ENCODE data around the gene ZMYND8.

Gene ZMYND8

GRCh38 chr20:47173596-47174216 lies 182.8 kb downstream of the ZMYND8 start:
- Histone ChIP-seq H3K9me3 (ENCODE audit: low read length) (no peaks in the 10 kb centered on the region), H3K27me3 (ENCODE audit: control insufficient read depth in 1 of 2, insufficient read depth in 2 of 2, low read length in 2 of 2) (no peaks in the 10 kb centered on the region), H3K36me3 (ENCODE audit: insufficient read depth, low read length) (no peaks in the 10 kb centered on the region), H3K9ac (ENCODE audit: low read length) (no peak overlapping the region), H3K4me1 (ENCODE audit: insufficient read depth, low read length) (no peaks in the 10 kb centered on the region), H3K4me3 (ENCODE audit: low read depth in 1 of 2, low read length in 2 of 2) (no peak overlapping the region), H3K27ac (ENCODE audit: low read depth, low read length) (no peak overlapping the region)

DNA sequence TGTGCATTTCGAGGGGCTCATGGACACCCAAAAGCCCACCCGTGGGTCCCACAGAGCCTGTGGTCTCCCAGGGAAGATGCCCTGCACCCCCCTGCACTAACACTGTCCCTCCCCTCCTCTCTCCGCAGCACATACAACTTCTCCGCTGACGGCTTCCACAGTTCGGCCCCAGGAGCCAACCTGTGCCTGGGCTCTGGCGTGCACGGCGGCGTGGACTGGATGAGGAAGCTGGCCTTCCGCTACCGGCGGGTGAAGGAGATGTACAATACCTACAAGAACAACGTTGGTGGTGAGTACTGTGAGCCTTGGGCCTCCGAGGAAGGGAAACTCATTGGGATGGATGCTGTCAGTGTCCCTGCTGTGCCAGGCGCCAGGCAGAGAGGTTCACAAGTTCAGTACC lies 183.9 kb downstream of the ZMYND8 start:
- no peaks in the 10 kb centered on the region for H3K36me3 ChIP-seq (ENCODE audit: insufficient read depth, low read length)
- no peak overlapping the region for H3K9ac ChIP-seq (ENCODE audit: low read length)
- no peaks in the 10 kb centered on the region for H3K9me3 ChIP-seq (ENCODE audit: low read length)
- H3K27ac ChIP-seq (ENCODE audit: low read depth, low read length) = no peak overlapping the region
- no peak overlapping the region for H3K4me3 ChIP-seq (ENCODE audit: low read depth in 1 of 2, low read length in 2 of 2)
- no peaks in the 10 kb centered on the region for H3K27me3 ChIP-seq (ENCODE audit: control insufficient read depth in 1 of 2, insufficient read depth in 2 of 2, low read length in 2 of 2)
- H3K4me1 ChIP-seq (ENCODE audit: insufficient read depth, low read length) = no peaks in the 10 kb centered on the region

GRCh38 chr20:47167846-47168245 lies 188.7 kb downstream of the ZMYND8 start:
- no peak overlapping the region for H3K4me3 ChIP-seq (ENCODE audit: low read depth in 1 of 2, low read length in 2 of 2)
- no peak overlapping the region for H3K9ac ChIP-seq (ENCODE audit: low read length)
- no peak overlapping the region for H3K27ac ChIP-seq (ENCODE audit: low read depth, low read length)
- H3K4me1 ChIP-seq (ENCODE audit: insufficient read depth, low read length) = no peaks in the 10 kb centered on the region
- no peaks in the 10 kb centered on the region for H3K9me3 ChIP-seq (ENCODE audit: low read length)
- H3K36me3 ChIP-seq (ENCODE audit: insufficient read depth, low read length) = no peaks in the 10 kb centered on the region
- no peaks in the 10 kb centered on the region for H3K27me3 ChIP-seq (ENCODE audit: control insufficient read depth in 1 of 2, insufficient read depth in 2 of 2, low read length in 2 of 2)

GRCh38 chr20:47165376-47165865 lies 191.1 kb downstream of the ZMYND8 start:
- Histone ChIP-seq H3K27ac (ENCODE audit: low read depth, low read length) (no peak overlapping the region), H3K4me1 (ENCODE audit: insufficient read depth, low read length) (no peaks in the 10 kb centered on the region), H3K9me3 (ENCODE audit: low read length) (no peaks in the 10 kb centered on the region), H3K36me3 (ENCODE audit: insufficient read depth, low read length) (no peaks in the 10 kb centered on the region), H3K27me3 (ENCODE audit: control insufficient read depth in 1 of 2, insufficient read depth in 2 of 2, low read length in 2 of 2) (no peaks in the 10 kb centered on the region), H3K4me3 (ENCODE audit: low read depth in 1 of 2, low read length in 2 of 2) (no peak overlapping the region), H3K9ac (ENCODE audit: low read length) (no peak overlapping the region)

DNA sequence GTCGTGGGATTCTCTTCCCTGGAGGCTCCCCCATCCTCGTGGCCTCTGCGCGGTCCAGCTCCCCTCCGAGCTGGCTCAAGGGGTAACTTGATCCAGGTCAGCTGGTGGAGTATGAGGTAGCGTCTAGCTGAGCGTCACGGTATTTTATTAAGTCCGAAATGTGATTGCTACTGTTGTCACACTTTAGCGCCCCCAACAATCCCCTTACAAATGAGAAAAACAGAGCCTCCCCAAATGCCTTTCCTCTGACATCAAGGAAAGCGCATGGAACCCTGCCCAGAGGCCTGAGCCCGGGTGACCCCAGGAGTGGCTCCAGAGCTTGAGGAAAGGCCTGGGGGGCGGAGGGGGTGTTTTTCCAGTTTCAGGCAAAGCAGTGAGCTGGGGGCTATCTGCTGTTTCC lies 192.4 kb downstream of the ZMYND8 start:
- no peaks in the 10 kb centered on the region for H3K36me3 ChIP-seq (ENCODE audit: insufficient read depth, low read length)
- no peaks in the 10 kb centered on the region for H3K4me1 ChIP-seq (ENCODE audit: insufficient read depth, low read length)
- no peak overlapping the region for H3K9ac ChIP-seq (ENCODE audit: low read length)
- H3K9me3 ChIP-seq (ENCODE audit: low read length) = no peaks in the 10 kb centered on the region
- H3K27me3 ChIP-seq (ENCODE audit: control insufficient read depth in 1 of 2, insufficient read depth in 2 of 2, low read length in 2 of 2) = no peaks in the 10 kb centered on the region
- no peak overlapping the region for H3K27ac ChIP-seq (ENCODE audit: low read depth, low read length)
- no peak overlapping the region for H3K4me3 ChIP-seq (ENCODE audit: low read depth in 1 of 2, low read length in 2 of 2)

GRCh38 chr20:47161411-47161810 lies 195.1 kb downstream of the ZMYND8 start:
- Histone ChIP-seq H3K9ac (ENCODE audit: low read length) (no peak overlapping the region), H3K27ac (ENCODE audit: low read depth, low read length) (no peak overlapping the region), H3K27me3 (ENCODE audit: control insufficient read depth in 1 of 2, insufficient read depth in 2 of 2, low read length in 2 of 2) (no peaks in the 10 kb centered on the region), H3K36me3 (ENCODE audit: insufficient read depth, low read length) (no peaks in the 10 kb centered on the region), H3K4me1 (ENCODE audit: insufficient read depth, low read length) (no peaks in the 10 kb centered on the region), H3K9me3 (ENCODE audit: low read length) (no peaks in the 10 kb centered on the region), H3K4me3 (ENCODE audit: low read depth in 1 of 2, low read length in 2 of 2) (no peak overlapping the region)

GRCh38 chr20:47160992-47161391 lies 195.5 kb downstream of the ZMYND8 start:
- Histone ChIP-seq H3K27me3 (ENCODE audit: control insufficient read depth in 1 of 2, insufficient read depth in 2 of 2, low read length in 2 of 2) (no peaks in the 10 kb centered on the region), H3K27ac (ENCODE audit: low read depth, low read length) (no peak overlapping the region), H3K4me1 (ENCODE audit: insufficient read depth, low read length) (no peaks in the 10 kb centered on the region), H3K4me3 (ENCODE audit: low read depth in 1 of 2, low read length in 2 of 2) (no peak overlapping the region), H3K9ac (ENCODE audit: low read length) (no peak overlapping the region), H3K9me3 (ENCODE audit: low read length) (no peaks in the 10 kb centered on the region), H3K36me3 (ENCODE audit: insufficient read depth, low read length) (no peaks in the 10 kb centered on the region)

DNA sequence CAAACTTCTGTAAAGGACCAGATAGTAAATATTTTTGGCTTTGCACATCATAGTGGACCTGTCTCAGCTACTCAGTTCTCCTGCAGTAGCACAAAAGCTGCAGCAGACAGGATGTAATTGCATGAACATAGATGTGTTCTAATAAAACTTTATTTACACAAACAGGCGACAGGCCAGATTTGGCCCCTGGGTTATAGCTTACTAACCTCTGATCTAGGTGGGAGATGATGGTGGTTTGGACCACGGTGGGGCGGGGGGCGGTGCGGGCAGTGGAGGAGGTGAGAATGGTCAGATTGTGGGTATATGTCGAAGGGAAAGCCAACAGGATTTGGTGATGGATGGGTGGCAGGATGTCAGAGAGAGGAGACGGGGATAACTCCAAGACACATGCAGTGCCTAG lies 196.3 kb downstream of the ZMYND8 start:
- Histone ChIP-seq H3K27ac (ENCODE audit: low read depth, low read length) (no peak overlapping the region), H3K27me3 (ENCODE audit: control insufficient read depth in 1 of 2, insufficient read depth in 2 of 2, low read length in 2 of 2) (no peaks in the 10 kb centered on the region), H3K4me3 (ENCODE audit: low read depth in 1 of 2, low read length in 2 of 2) (no peak overlapping the region), H3K9me3 (ENCODE audit: low read length) (no peaks in the 10 kb centered on the region), H3K9ac (ENCODE audit: low read length) (no peak overlapping the region), H3K4me1 (ENCODE audit: insufficient read depth, low read length) (no peaks in the 10 kb centered on the region), H3K36me3 (ENCODE audit: insufficient read depth, low read length) (no peaks in the 10 kb centered on the region)

All from muscle layer of colon (tissue), 2 donors.